Upper lobe of left lung (tissue), 4 donors: Measurements from ENCODE around the gene NUDT8.
"Not testable (repeated sequence)": the region's sequence is repeated elsewhere in the genome, so short reads cannot be mapped to it uniquely, and the experiment has no call there.

Experiments used
- CTCF ChIP-seq, 6 experiments: fragments of 450-650 bp in 4 of 6; fragments of 200-600 bp in 2 of 6; sonication (generic) in 2 of 6; IDR thresholded peaks; one replicate each; pipeline ENCODE4 v1.5.1; 2016 to 2019; ENCODE audit warnings: antibody characterized with exemption in 6 of 6
- POLR2A ChIP-seq, 4 donors: fragments of 450-650 bp; IDR thresholded peaks; one replicate each; pipeline ENCODE4 v1.5.1; 2016 to 2017; ENCODE audit warnings: antibody characterized with exemption in 4 of 4, mild to moderate bottlenecking in 2 of 4
- POLR2AphosphoS5 ChIP-seq, 2 donors: sonication (generic); formaldehyde crosslinking; IDR thresholded peaks; one replicate each; pipeline ENCODE4 v1.5.1; 2017; ENCODE audit warnings: antibody characterized with exemption in 2 of 2

GRCh38 chr11:67659651-67660165, 30.0 kb upstream of the NUDT8 start:
- TF ChIP-seq POLR2A, CTCF, POLR2AphosphoS5 (IDR thresholded peaks at IDR 0.05): not testable (repeated sequence)
